NCI-H526 treated with DMSO at 0.1 percent for 48 hours (cell line): ENCODE results near the gene GALNT6.

ENCODE experiments used
- DNase-seq: peaks from one replicate; lab custom pipeline; 2025; lab: John Stamatoyannopoulos, UW

GALNT6 gene

GRCh38 chr12:51381226-51382079 lies 9.8 kb downstream of the GALNT6 start:
- no peak for DNase-seq

- no peak for DNase-seq
These were observed 11.6 kb downstream of the GALNT6 start for GRCh38 chr12:51379571-51379970.

GRCh38 chr12:51378749-51379148 lies 12.5 kb downstream of the GALNT6 start:
- no peak for DNase-seq

- no peak for DNase-seq
These were observed 13.9 kb downstream of the GALNT6 start for GRCh38 chr12:51377099-51377984.

GRCh38 chr12:51374856-51375255 lies 16.4 kb downstream of the GALNT6 start:
- DNase-seq: no peak

- DNase-seq: no peak
These were observed 16.8 kb downstream of the GALNT6 start for GRCh38 chr12:51374361-51374760.

- no peak for DNase-seq
These were observed 18.0 kb downstream of the GALNT6 start for GRCh38 chr12:51373187-51373586.

GRCh38 chr12:51372021-51372420 lies 19.2 kb downstream of the GALNT6 start:
- DNase-seq: no peak

GRCh38 chr12:51371295-51371953 lies 19.8 kb downstream of the GALNT6 start:
- no peak for DNase-seq

- no peak for DNase-seq
These were observed 20.5 kb downstream of the GALNT6 start for GRCh38 chr12:51370667-51371066.

- DNase-seq: no peak
These were observed 21.6 kb downstream of the GALNT6 start for GRCh38 chr12:51369581-51369980.

- no peak for DNase-seq
These were observed 22.3 kb downstream of the GALNT6 start for GRCh38 chr12:51368640-51369517.

GRCh38 chr12:51365276-51365675 lies 25.9 kb downstream of the GALNT6 start:
- no peak for DNase-seq

- no peak for DNase-seq
These were observed 27.2 kb downstream of the GALNT6 start for GRCh38 chr12:51364001-51364400.

- no peak for DNase-seq
These were observed 28.4 kb downstream of the GALNT6 start for GRCh38 chr12:51362747-51363342.

GRCh38 chr12:51362307-51362706 lies 28.9 kb downstream of the GALNT6 start:
- DNase-seq: no peak

GRCh38 chr12:51361161-51362016 lies 29.8 kb downstream of the GALNT6 start:
- DNase-seq: no peak

GRCh38 chr12:51360315-51360714 lies 30.9 kb downstream of the GALNT6 start:
- DNase-seq: no peak

GRCh38 chr12:51359851-51360250 lies 31.4 kb downstream of the GALNT6 start:
- no peak for DNase-seq

- DNase-seq: no peak
These were observed 32.7 kb downstream of the GALNT6 start for GRCh38 chr12:51358496-51358895.
